ENCODE data around the gene MEOX2. TPM values are rescaled to one million over a fixed set of nuclear protein-coding genes. Genes with fewer than 3 reads are reported as not detected.

The MEOX2 gene
- total RNA-seq, 1 experiment from 2014 or later: not detected

Other genes with a start within 250 kb of the MEOX2 start
- 0.43 TPM in 1 of 2 replicates, not detected in the other for gene AGMO, start 124.7 kb downstream of the MEOX2 start, total RNA-seq (2014; rRNA removed; shearing (Covaris generic))